GM21786 (cell line): ENCODE data around the gene DTNA.

ENCODE experiments used
- ATAC-seq: cut with Tn5 transposase; IDR thresholded peaks from one replicate; pipeline ENCODE4 v1.9.1; 2021; ENCODE audit not compliant: unreplicated experiment

The DTNA gene

DNA sequence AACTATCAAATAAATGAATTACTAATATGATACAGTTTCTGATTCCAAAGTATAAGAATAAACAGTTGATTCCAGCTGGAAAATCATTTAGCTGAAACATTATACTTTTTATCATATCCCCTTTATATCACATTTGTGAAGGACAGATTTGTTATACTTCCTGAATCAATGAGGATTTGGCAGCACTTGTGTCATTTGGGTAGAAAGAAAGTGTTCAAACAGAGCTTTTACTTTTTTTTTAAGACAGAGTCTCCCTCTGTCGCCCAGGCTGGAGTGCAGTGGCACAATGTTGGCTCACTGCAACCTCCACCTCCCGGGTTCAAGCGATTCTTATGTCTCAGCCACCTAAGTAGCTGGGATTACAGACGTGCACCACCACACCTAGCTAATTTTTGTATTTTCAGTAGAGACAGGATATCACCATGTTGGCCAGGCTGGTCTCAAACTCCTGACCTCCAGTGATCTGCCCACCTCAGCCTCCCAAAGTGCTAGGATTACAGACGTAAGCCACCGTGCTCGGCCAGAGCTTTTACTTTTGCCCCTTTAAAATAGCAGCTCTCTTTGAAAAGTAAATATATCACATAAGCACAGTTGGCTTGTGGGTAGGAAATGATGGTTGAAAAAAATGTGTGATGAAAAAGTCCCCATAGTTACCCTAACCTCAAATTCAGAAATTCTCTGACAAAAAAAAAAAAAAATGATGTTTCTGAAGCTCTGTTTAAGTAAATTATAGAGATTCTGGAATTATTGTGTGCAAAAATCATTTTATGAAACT, 95.2 kb downstream of the DTNA start:
- no peak for ATAC-seq

DNA sequence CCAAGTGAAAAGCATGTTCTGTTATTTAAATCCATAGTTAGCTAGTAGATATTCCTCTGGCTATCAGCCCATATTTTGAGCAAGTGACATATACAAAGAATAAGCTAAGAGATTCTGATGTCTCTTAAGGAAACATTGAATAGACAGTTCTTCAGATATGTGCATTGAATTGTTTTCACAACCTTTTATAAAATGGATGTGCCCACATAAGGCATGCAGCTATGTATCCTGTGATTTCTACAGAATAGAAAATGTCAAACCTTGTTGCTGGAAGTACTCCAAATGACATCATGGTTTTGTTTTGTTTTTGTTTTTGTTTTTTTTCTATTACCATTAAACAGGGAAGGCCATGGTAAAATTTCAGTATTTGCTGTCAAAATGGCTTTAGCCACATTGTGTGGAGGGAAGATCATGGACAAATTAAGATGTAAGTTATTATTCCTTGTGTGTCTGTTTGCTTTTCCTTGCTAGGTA, 95.8 kb downstream of the DTNA start:
- no peak for ATAC-seq

DNA sequence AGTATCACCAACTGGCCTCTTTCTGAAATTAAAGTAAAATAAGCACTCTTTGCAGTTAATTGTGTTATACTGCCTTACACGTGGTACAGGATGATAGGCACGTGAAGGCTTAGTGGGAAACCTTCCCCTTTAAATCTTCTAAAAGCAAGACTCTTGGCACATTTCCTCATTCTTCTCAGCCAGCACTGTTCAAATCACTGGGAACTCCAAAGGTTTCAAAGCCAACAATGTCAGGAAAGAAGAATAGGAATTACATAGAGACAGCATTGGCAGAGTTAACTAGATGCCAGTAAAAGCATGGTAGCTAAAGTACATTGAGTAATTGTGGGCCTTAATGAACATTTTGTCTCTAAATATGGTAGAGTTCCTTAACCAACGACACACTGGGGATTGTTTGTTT, 96.4 kb downstream of the DTNA start:
- ATAC-seq, result no peak

- no peak for ATAC-seq
Observed at GRCh38 chr18:34807106-34807796, 97.2 kb downstream of the DTNA start.

DNA sequence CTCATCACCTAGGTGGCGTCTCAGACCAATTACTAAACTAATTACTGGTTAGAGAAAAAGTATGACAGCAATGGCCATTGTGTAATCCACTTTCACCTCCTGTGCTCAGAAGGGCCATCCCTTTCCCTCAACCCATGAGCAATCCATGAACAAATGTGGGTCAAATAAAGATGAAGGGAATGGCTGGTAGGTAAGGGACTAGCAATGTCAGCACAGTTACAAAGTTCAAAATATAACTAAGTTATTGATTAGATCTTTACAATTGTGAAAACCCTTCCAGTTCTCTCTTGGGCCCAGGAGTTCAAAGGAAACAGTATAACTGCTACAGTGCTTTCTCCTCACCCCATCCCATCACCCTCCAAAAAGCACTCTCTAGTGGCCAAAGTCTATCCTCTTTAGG, 98.3 kb downstream of the DTNA start:
- no peak for ATAC-seq

DNA sequence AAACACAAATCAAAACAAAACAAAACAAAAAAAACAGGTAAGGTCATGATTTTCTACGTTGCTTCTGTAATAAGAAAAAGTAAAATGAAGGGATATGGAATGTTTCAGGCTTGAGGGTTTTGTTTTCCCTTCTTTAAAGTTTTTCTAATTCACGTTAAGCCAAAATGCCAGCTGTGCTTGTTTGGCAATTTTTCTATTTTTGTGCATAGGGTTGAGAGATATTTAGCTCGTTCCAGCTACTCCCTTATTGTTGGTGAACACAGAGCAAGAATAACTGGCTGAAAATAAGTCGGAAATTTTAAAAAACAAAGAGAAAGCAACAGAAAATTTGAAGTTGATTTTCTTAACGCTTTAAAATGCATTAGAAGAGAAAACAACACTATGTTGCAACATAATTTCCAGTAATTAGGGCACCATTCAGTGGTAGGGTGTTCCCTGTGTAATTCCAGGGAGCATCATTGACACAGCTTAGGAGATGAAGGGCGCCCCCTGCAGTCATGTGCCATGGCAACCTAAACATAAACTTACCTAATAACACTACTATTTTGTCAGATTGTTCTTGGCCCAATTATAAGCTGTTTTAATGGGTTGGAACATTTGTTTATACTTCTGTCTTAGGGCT, 99.5 kb downstream of the DTNA start:
- no peak for ATAC-seq

GRCh38 chr18:34816183-34816582, 106.1 kb downstream of the DTNA start:
- no peak for ATAC-seq

GRCh38 chr18:34817636-34818035, 107.5 kb downstream of the DTNA start:
- ATAC-seq, result no peak

- no peak for ATAC-seq
Observed at GRCh38 chr18:34818064-34818463, 108.0 kb downstream of the DTNA start.

DNA sequence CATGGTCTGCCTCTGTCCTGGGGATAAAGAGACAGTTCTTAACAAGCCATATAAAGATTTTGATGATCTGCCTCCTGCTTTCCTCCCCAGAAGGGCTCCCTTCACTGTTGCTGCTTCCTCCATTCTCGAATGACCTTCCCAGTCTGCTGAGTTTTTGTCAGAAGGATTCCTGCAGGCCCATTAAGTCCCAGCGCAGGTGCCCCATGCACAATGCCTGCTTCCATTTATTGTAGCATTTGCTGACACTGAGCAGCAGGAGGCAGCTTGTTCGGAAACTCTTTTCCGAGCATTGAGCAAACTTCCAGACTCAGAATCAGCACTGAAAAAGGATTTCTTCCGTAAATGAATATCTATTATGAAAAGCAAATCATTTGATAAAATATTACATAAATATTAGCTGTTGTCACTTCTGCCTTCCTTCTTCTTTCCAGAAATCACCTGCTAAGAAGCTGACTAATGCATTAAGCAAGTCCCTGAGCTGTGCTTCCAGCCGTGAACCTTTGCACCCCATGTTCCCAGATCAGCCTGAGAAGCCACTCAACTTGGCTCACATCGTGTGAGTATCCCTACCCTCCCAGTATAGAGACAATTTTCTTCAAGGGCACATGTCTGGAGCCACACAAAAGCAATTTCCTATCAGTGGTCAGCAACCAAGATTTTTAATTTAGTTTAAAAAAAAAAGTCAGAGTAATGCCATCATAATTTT, 110.4 kb downstream of the DTNA start:
- no peak for ATAC-seq

GRCh38 chr18:34821669-34822210, 111.6 kb downstream of the DTNA start:
- no peak for ATAC-seq

GRCh38 chr18:34828093-34828492, 118.0 kb downstream of the DTNA start:
- no peak for ATAC-seq

DNA sequence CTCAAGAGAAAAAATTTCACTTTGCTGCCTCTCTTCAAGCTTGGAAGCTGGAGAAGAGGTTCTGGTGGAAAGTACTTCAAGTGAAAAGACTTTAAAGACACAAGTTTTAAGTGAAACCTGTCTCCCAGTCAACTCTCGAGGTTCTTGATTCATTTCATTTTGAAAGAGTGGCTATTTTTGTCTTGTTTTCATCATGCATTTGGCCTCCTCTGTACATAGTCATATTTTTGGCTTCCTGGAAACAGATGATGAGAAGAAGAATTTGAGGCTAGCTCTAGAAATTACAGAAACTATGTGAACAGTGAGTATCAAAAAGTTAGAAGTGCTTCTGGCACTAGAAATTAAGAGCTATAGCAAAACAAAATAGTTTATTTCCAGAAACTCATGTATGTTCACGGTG, 124.8 kb downstream of the DTNA start:
- ATAC-seq, result no peak

- no peak for ATAC-seq
Observed at GRCh38 chr18:34835466-34835865, 125.4 kb downstream of the DTNA start.

GRCh38 chr18:34837769-34838272, 127.7 kb downstream of the DTNA start:
- no peak for ATAC-seq

- no peak for ATAC-seq
Observed at GRCh38 chr18:34838669-34839068, 128.6 kb downstream of the DTNA start.

DNA sequence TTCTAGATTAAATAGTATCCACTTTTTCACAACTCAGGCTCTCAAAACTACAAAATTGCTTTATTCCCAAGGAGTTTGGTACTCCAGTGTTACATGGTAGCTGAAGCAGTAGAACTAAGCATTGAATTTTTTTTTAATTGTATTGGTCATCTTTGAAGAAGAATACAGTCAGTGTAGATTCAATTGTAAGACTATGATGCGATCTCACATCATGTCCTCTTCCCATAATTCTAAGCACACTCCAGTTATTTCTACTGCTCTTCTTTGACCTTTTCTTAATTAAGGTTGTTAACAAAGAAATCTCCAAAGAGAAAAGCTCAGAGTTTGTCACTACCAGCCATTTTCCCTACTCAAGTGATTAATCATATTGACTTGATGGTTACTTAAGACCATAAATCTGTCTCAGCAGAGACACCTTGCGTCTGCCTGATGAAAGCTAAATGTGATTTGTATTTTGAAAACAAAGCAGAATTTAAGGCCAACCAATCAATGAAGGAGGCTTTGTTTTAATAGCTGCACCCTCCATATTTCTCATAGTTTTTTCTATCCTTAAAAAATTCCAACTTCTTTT, 130.2 kb downstream of the DTNA start:
- no peak for ATAC-seq

DNA sequence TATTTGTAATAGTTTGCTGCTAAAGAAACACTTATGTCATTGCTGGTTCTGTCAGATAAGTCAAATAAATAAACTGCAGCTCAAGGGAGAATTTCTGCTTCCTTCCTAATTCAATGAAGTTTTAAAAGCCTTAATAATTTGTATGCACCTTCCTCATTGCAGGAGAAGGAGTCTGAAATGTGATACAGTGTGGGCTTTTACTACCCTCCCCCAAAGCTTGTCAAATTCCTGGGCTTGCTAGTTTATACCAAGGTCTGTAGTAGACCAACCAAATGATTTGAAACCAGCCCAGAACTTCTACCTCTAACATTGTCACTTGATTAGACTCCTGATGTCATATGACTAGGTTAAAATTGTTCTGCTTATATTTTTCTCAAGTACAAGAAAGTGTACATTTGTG, 131.8 kb downstream of the DTNA start:
- ATAC-seq, result no peak

DNA sequence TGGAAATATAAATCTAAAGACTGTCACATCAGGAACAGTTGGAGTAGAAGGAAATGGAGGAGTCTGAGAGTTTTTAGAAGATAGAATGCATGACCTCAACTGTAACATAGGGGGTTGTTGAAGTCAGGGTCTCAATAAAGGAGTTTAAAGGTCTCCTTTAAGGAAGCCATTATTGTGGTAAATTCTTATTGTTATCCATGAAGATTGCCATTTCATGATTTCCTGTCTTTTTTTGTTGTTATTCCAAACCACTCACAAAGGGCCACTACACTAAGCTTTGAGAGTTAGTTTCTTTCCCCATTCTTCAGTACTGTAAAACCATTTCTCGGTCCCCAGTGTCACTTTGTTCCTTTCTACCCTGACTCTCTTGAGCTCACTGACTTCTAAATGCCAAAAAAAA, 134.0 kb downstream of the DTNA start:
- no peak for ATAC-seq

GRCh38 chr18:34844732-34845459, 134.8 kb downstream of the DTNA start:
- ATAC-seq, result no peak
